Vagina (tissue), 2 donors: Measurements from ENCODE around the gene KCNK2.

Experiments
- CTCF ChIP-seq, 3 experiments: fragments of 450-650 bp in 2 of 3; fragments of 200-600 bp in 1 of 3; sonication (generic) in 1 of 3; IDR thresholded peaks; one replicate each; pipeline ENCODE4 v1.5.1; 2017 to 2019; ENCODE audit warnings: antibody characterized with exemption in 3 of 3, mild to moderate bottlenecking in 2 of 3, moderate library complexity in 2 of 3
- POLR2A ChIP-seq, 2 donors: fragments of 450-650 bp; IDR thresholded peaks; one replicate each; pipeline ENCODE4 v1.6.1; 2017; ENCODE audit warnings: antibody characterized with exemption in 2 of 2, mild to moderate bottlenecking in 2 of 2, moderate library complexity in 2 of 2
- POLR2AphosphoS5 ChIP-seq, 2 donors: sonication (generic); formaldehyde crosslinking; IDR thresholded peaks; one replicate each; pipeline ENCODE4 v1.9.0; 2017; ENCODE audit warnings: antibody characterized with exemption in 2 of 2, mild to moderate bottlenecking in 2 of 2, low read depth in 1 of 2; ENCODE audit not compliant: insufficient read depth in 1 of 2

GRCh38 chr1:215119056-215119455 lies 36.5 kb downstream of the KCNK2 start:
- TF ChIP-seq CTCF (IDR thresholded peaks at IDR 0.05) (no peak), POLR2AphosphoS5 (IDR thresholded peaks at IDR 0.05; ENCODE audit: insufficient read depth in 1 of 2, low read depth in 1 of 2) (no peak), POLR2A (IDR thresholded peaks at IDR 0.05) (no peak)
